Esophagus squamous epithelium (tissue), 5 donors: ENCODE measurements around the gene SNAI1. TPM values are rescaled to one million over a fixed set of nuclear protein-coding genes. Genes with fewer than 3 reads are reported as not detected.
"Not testable (repeated sequence)": the region's sequence is repeated elsewhere in the genome, so short reads cannot be mapped to it uniquely, and the experiment has no call there.

Source experiments
- DNase-seq: peaks from one replicate; lab custom pipeline; 2025; lab: John Stamatoyannopoulos, UW
- H3K27ac ChIP-seq, 4 donors: fragments of 200-600 bp; sonication (generic); one replicate each; pipeline ENCODE4 v1.5.1; 2016 to 2019; ENCODE audit warnings: mild to moderate bottlenecking in 1 of 4
- H3K27me3 ChIP-seq, 4 donors: fragments of 200-600 bp; sonication (generic); 1 replicate in 3 of 4; 2 replicates in 1 of 4; pipeline versions ENCODE4 v1.5.1 to v1.6.0; 2017 to 2021; ENCODE audit warnings: antibody characterized with exemption in 1 of 4
- H3K36me3 ChIP-seq, 3 donors: fragments of 200-600 bp; sonication (generic); one replicate each; pipeline ENCODE4 v1.5.1; 2016 to 2019
- H3K4me1 ChIP-seq, 3 donors: fragments of 200-600 bp; sonication (generic); one replicate each; pipeline ENCODE4 v1.5.1; 2017 to 2019
- H3K4me3 ChIP-seq, 4 donors: fragments of 200-600 bp; sonication (generic); 1 replicate in 3 of 4; 2 replicates in 1 of 4; pipeline ENCODE4 v1.5.1; 2016 to 2019; ENCODE audit warnings: mild to moderate bottlenecking in 2 of 4, moderate library complexity in 1 of 4
- H3K9me3 ChIP-seq, 3 donors: fragments of 200-600 bp; sonication (generic); one replicate each; pipeline ENCODE4 v1.5.1; 2016 to 2019
- POLR2A ChIP-seq, 4 donors: fragments of 450-650 bp; IDR thresholded peaks; one replicate each; pipeline ENCODE4 v1.6.1; 2017; ENCODE audit warnings: antibody characterized with exemption in 4 of 4, mild to moderate bottlenecking in 4 of 4, moderate library complexity in 3 of 4
- WGBS, 2 donors: methylation state at CpG; one replicate each; pipeline ENCODE4 v1.1.5; 2018; 5-methylcytosine and 5-hydroxymethylcytosine counted together
- intact Hi-C: fragments of 100-400 bp; cut with DNase I; formaldehyde crosslinking; loops from one replicate; pipeline ENCODE4 v1.15.0; 2022
- total RNA-seq, 4 donors: library from RNA; depleted of rRNA; stranded (reverse); fragments of >200 nt; gene quantifications; one replicate each; pipeline ENCODE4 v1.1.0, GENCODE V29; 2016
- TF ChIP-seq, protein P1 (sequence below), 6 experiments: fragments of 450-650 bp in 4 of 6; fragments of 200-600 bp in 2 of 6; sonication (generic) in 2 of 6; IDR thresholded peaks; one replicate each; pipeline ENCODE4 v1.5.1; 2016 to 2019; ENCODE audit warnings: antibody characterized with exemption in 6 of 6, mild to moderate bottlenecking in 4 of 6, moderate library complexity in 4 of 6
- donor health status: DM: yes; HTN: yes; CAD: no.

SNAI1 gene
- total RNA-seq, 4 donors from 2014 or later: 0.44 to 1.3 (median 0.75) TPM; not detected in 1

DNA sequence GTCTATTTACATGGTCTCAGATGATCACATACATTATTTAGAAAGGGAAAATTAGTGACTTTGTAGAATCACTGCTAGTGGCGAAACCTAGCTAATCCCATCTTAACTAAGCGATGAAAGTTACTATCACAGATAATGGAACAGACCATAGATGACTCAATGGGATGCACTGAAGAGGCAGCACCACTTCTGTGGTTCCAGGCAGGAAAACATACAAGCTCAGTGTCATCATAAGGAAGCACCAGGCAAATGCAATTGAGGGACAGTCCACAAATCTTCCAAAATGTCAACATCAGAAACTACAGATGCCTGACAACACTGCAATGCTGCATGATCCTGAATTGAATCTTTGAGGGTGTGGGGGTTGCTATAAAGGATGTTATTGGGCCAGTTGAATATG is 15.9 kb upstream of the SNAI1 start:
- Histone ChIP-seq H3K4me1 (peaks cover 0 to 19% (median 4%) of the 10 kb centered on the region in 3 donors), H3K36me3 (peaks cover 0 to 17% (median 0%) of the 10 kb centered on the region in 3 donors), H3K4me3 (no peak overlapping the region), H3K27me3 (no peaks in the 10 kb centered on the region), H3K9me3 (no peaks in the 10 kb centered on the region), H3K27ac (no peak overlapping the region)
- WGBS, 2 donors: 78% methylated on average over 2 of the region's 2 CpGs
- TF ChIP-seq, protein P1, sequence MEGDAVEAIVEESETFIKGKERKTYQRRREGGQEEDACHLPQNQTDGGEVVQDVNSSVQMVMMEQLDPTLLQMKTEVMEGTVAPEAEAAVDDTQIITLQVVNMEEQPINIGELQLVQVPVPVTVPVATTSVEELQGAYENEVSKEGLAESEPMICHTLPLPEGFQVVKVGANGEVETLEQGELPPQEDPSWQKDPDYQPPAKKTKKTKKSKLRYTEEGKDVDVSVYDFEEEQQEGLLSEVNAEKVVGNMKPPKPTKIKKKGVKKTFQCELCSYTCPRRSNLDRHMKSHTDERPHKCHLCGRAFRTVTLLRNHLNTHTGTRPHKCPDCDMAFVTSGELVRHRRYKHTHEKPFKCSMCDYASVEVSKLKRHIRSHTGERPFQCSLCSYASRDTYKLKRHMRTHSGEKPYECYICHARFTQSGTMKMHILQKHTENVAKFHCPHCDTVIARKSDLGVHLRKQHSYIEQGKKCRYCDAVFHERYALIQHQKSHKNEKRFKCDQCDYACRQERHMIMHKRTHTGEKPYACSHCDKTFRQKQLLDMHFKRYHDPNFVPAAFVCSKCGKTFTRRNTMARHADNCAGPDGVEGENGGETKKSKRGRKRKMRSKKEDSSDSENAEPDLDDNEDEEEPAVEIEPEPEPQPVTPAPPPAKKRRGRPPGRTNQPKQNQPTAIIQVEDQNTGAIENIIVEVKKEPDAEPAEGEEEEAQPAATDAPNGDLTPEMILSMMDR (IDR thresholded peaks at IDR 0.05): no peak
- TF ChIP-seq POLR2A (IDR thresholded peaks at IDR 0.05): no peak
- intact Hi-C loops: no loop called here
- no peak for DNase-seq

DNA sequence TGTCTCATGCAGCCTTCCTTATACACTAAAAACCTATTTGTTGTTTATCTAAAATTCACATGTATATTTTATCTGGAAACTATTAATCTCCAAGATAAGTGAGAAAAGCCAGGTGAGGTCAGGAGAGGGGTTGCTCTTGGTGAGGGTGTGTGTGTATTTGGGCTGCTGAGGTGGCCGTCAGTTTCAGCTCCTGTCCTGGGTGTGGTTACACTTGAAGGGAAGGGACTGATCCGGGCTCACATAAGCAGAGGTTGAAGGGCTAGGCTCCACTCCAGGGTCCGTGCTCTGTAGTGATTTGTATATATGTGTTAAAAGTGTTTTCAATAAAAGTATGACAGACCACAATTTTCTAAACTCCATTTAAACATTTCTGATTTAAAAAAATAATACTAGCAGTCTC is 13.5 kb upstream of the SNAI1 start:
- intact Hi-C loops: no loop called here
- Histone ChIP-seq H3K9me3 (no peaks in the 10 kb centered on the region), H3K27me3 (no peaks in the 10 kb centered on the region), H3K36me3 (peaks cover 0 to 5% (median 0%) of the 10 kb centered on the region in 3 donors), H3K27ac (peak overlapping the region in 2 of 4 donors; percentile 25 to 57), H3K4me1 (peaks cover 0 to 19% (median 4%) of the 10 kb centered on the region in 3 donors), H3K4me3 (no peak overlapping the region)
- DNase-seq: no peak
- 40 to 48% methylated on average over 3 of the region's 3 CpGs for WGBS, 2 donors
- no peak for TF ChIP-seq POLR2A (IDR thresholded peaks at IDR 0.05)

DNA sequence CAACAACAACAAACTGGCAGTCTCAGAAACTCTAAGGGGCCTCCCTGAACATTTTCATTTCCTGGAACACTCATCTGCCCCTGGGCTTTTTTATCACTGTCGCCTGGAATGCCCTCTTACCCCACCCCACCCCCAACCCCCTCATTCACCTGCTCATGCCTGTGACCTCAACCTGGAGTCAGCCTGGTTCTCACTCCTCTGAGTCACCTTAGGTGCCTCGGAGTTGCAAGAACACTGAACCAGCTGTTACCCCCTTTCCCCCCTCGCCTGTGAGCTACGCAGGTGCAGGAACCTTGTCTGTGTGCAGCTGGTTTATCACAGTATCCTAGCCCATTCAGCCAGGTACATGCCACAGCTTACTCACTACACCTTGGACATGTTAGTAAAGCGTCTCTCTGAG is 12.8 kb upstream of the SNAI1 start:
- TF ChIP-seq, protein P1 (IDR thresholded peaks at IDR 0.05): no peak
- TF ChIP-seq POLR2A (IDR thresholded peaks at IDR 0.05): no peak
- Histone ChIP-seq H3K27ac (no peak overlapping the region), H3K27me3 (no peaks in the 10 kb centered on the region), H3K4me1 (peaks cover 0 to 19% (median 4%) of the 10 kb centered on the region in 3 donors), H3K9me3 (no peaks in the 10 kb centered on the region), H3K36me3 (no peaks in the 10 kb centered on the region), H3K4me3 (no peak overlapping the region)
- no peak for DNase-seq
- WGBS, 2 donors: 14 to 64% methylated on average over 2 to 5 of the region's 5 CpGs
- intact Hi-C loops: no loop called here

DNA sequence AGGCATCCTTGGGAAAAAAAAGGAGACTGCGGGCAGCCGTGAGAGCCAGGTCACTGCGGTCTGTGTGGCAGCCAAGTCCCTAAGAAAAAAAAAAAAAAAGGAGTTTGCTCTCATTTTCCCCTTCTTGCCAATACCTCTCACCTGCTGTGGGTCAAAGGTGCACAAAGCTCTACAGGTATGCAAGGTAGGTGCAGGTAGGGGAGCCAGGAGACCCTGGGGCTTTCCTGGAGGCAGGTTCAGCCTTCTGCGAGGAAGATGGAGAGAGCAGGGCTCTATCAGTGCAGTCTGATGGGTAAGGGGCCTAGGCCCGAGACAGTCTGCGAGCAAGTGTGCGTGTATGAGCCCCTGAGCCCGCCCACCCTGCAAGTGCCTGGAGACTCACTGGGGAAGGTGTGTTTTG is 12.3 kb upstream of the SNAI1 start:
- Histone ChIP-seq H3K27me3 (no peaks in the 10 kb centered on the region), H3K4me3 (no peak overlapping the region), H3K27ac (no peak overlapping the region), H3K4me1 (peaks cover 0 to 19% (median 4%) of the 10 kb centered on the region in 3 donors), H3K9me3 (no peaks in the 10 kb centered on the region), H3K36me3 (no peaks in the 10 kb centered on the region)
- no peak for DNase-seq
- intact Hi-C loops: no loop called here
- no peak for TF ChIP-seq POLR2A (IDR thresholded peaks at IDR 0.05)
- TF ChIP-seq, protein P1 (IDR thresholded peaks at IDR 0.05): no peak
- WGBS, 2 donors: 67 to 96% methylated on average over 4 to 6 of the region's 8 CpGs

DNA sequence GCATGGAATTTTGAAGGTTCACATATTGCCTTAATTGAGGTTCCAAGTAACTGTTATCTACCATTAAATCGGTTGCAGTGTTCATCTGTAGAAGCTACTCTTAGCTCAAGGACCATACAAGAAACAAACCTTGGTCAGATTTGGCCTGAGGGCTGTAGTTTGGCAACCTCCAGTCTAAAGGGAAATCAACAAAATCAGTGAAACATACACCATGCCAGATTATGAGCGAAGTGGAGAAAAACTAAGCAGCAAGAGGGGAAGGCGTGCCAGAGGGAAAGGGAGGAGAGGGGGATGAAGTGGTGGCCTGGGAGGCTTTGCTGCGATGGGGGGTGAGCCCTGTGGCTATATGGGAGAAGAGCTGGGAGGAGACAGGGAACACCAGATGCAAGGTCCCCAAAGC is 8.8 kb upstream of the SNAI1 start:
- Histone ChIP-seq H3K9me3 (no peaks in the 10 kb centered on the region), H3K4me3 (no peak overlapping the region), H3K27me3 (peaks cover 0 to under 1% (median 0%) of the 10 kb centered on the region in 4 donors), H3K36me3 (no peaks in the 10 kb centered on the region), H3K27ac (no peak overlapping the region), H3K4me1 (peaks cover under 1 to 17% (median 4%) of the 10 kb centered on the region in 3 donors)
- intact Hi-C loops: no loop called here
- no peak for DNase-seq
- 60 to 94% methylated on average over 4 of the region's 4 CpGs for WGBS, 2 donors
- TF ChIP-seq, protein P1 (IDR thresholded peaks at IDR 0.05): no peak
- TF ChIP-seq POLR2A (IDR thresholded peaks at IDR 0.05): no peak

DNA sequence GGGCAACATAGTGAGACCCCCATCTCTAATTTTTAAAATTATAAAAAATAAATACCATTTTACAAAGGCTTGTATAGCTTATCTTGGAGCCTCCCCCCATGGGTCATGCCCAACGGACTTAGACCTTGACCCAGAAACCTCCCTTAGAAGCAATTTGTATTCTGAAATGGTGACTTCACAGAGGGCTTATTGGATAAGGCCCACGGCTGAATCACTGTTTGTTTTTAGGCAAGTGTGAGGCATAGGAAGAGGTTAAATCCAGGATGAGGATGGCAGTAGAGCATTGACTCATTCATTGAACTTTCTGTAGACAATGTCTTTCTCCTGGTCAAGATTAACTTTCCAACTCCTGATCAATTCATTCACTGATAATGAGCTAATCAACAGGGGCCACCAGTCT is 6.2 kb upstream of the SNAI1 start:
- no peaks in the 10 kb centered on the region for H3K36me3 ChIP-seq
- H3K27ac ChIP-seq: peak overlapping the region in 1 of 4 donors; percentile 14
- peaks cover 0 to 13% (median 5%) of the 10 kb centered on the region in 3 donors for H3K4me1 ChIP-seq
- H3K9me3 ChIP-seq: no peaks in the 10 kb centered on the region
- DNase-seq: no peak
- 14 to 40% methylated on average over 1 to 2 of the region's 2 CpGs for WGBS, 2 donors
- H3K4me3 ChIP-seq: no peak overlapping the region
- peaks cover 0 to 24% (median 0%) of the 10 kb centered on the region in 4 donors for H3K27me3 ChIP-seq
- intact Hi-C loops: no loop called here
- TF ChIP-seq, protein P1 (IDR thresholded peaks at IDR 0.05): no peak
- no peak for TF ChIP-seq POLR2A (IDR thresholded peaks at IDR 0.05)

DNA sequence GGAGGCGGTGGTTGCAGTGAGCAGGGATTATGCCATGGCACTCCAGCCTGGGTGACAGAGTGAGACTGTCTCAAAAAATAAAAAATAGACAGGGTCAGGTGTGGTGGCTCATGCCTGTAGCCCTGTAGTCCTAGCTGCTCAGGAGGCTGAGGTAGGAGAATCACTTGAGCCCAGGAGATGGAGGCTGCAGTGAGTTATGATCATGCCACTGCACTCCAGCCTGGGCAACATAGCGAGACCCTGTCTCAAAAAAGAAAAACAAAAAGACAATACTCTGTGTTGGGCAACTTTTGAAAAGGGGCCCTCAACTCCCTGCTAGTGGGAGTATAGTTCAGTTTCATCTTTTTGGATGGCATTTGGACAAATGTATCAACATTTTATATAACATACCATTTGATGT is 5.0 kb upstream of the SNAI1 start:
- not testable (repeated sequence) for H3K27ac ChIP-seq, H3K9me3 ChIP-seq, DNase-seq, H3K36me3 ChIP-seq, H3K4me3 ChIP-seq
- peaks cover 8 to 25% (median 9%) of the 10 kb centered on the region in 3 donors for H3K4me1 ChIP-seq
- intact Hi-C loops: loop anchor here (2.0 kb wide), 1 partner anchor 93 kb away; no protein-coding TSS in a partner anchor
- WGBS, 2 donors: 90 to 93% methylated on average over 2 of the region's 2 CpGs
- H3K27me3 ChIP-seq: peaks cover 0 to 34% (median 3%) of the 10 kb centered on the region in 4 donors
